GM23338 (cell line): ENCODE measurements around the gene CACNA2D2. TPM values are rescaled to one million over a fixed set of nuclear protein-coding genes. Genes with fewer than 3 reads are reported as not detected.

Source experiments
- ATAC-seq: fragments of 200-7000 bp; cut with Tn5 transposase; 3 replicates; pipeline ENCODE4 v1.9.1; 2020
- DNase-seq: peaks from one replicate; pipeline ENCODE4 v3.0.0-alpha.2; 2015; ENCODE audit warnings: low spot score
- H2AFZ ChIP-seq: fragments of 200-600 bp; sonication (generic); 2 replicates; pipeline ENCODE4 v1.8.0; 2016; ENCODE audit warnings: antibody characterized with exemption, mild to moderate bottlenecking, moderate library complexity
- H3F3A ChIP-seq: fragments of 200-600 bp; sonication (generic); replicated peaks from 2 replicates; pipeline ENCODE4 v1.8.0; 2017; ENCODE audit warnings: antibody characterized with exemption, mixed run types, low read depth
- H3K27ac ChIP-seq: fragments of 200-600 bp; sonication (generic); 2 replicates; pipeline ENCODE4 v1.6.1; 2016; ENCODE audit warnings: low read depth
- H3K27me3 ChIP-seq: fragments of 200-600 bp; sonication (generic); 2 replicates; pipeline ENCODE4 v1.8.0; 2016; ENCODE audit warnings: mild to moderate bottlenecking, mixed run types, moderate library complexity; ENCODE audit not compliant: insufficient read depth
- H3K36me3 ChIP-seq: fragments of 200-600 bp; sonication (generic); 2 replicates; pipeline ENCODE4 v1.8.0; 2016; ENCODE audit warnings: mild to moderate bottlenecking; ENCODE audit not compliant: insufficient read depth
- H3K4me1 ChIP-seq: fragments of 200-600 bp; sonication (generic); 2 replicates; pipeline ENCODE4 v1.8.0; 2016; ENCODE audit warnings: mild to moderate bottlenecking, moderate library complexity; ENCODE audit not compliant: insufficient read depth
- H3K4me2 ChIP-seq: fragments of 200-600 bp; sonication (generic); 2 replicates; pipeline ENCODE4 v1.7.1; 2017; ENCODE audit warnings: mixed run types
- H3K4me3 ChIP-seq: fragments of 200-600 bp; sonication (generic); 2 replicates; pipeline ENCODE4 v1.6.1; 2016; ENCODE audit warnings: mixed run types
- H3K79me2 ChIP-seq: fragments of 200-600 bp; sonication (generic); replicated peaks from 2 replicates; pipeline ENCODE4 v1.8.0; 2017; ENCODE audit warnings: mild to moderate bottlenecking; ENCODE audit not compliant: insufficient read depth
- H3K9me2 ChIP-seq: fragments of 200-600 bp; sonication (generic); 2 replicates; pipeline ENCODE4 v1.8.0; 2017; ENCODE audit not compliant: insufficient read depth
- H4K20me1 ChIP-seq: fragments of 200-600 bp; sonication (generic); replicated peaks from 2 replicates; pipeline ENCODE4 v1.8.0; 2017; ENCODE audit warnings: mild to moderate bottlenecking; ENCODE audit not compliant: insufficient read depth
- H3K27ac Mint-ChIP-seq: 2 replicates; pipeline ENCODE4 v1.8.0; 2020; ENCODE audit warnings: inconsistent platforms, mild to moderate bottlenecking, moderate library complexity, mixed read lengths
- H3K27me3 Mint-ChIP-seq: 3 replicates; pipeline ENCODE4 v1.8.0; 2022; ENCODE audit warnings: low read depth, mild to moderate bottlenecking, moderate library complexity, mixed read lengths, inconsistent platforms; ENCODE audit not compliant: insufficient read depth, poor library complexity
- H3K36me3 Mint-ChIP-seq: 3 replicates; pipeline ENCODE4 v1.8.0; 2021; ENCODE audit warnings: low read depth, mild to moderate bottlenecking, inconsistent platforms, moderate library complexity, mixed read lengths
- H3K4me1 Mint-ChIP-seq: 3 replicates; pipeline ENCODE4 v1.8.0; 2020; ENCODE audit warnings: mild to moderate bottlenecking, inconsistent platforms, mixed read lengths
- H3K4me3 Mint-ChIP-seq: 3 replicates; pipeline ENCODE4 v1.8.0; 2021; ENCODE audit warnings: moderate library complexity, mild to moderate bottlenecking, inconsistent platforms, mixed read lengths
- H3K9me3 Mint-ChIP-seq: 3 replicates; pipeline ENCODE4 v1.8.0; 2020; ENCODE audit warnings: moderate library complexity, mild to moderate bottlenecking, inconsistent platforms, mixed read lengths
- CREB1 ChIP-seq: fragments of 250-450 bp; sonication (Bioruptor Pico); IDR thresholded peaks from 2 replicates; pipeline ENCODE4 v1.5.0; 2020; ENCODE audit warnings: low read depth, mild to moderate bottlenecking, moderate library complexity
- EZH2 ChIP-seq: fragments of 200-600 bp; sonication (generic); IDR thresholded peaks from one replicate; pipeline ENCODE4 v1.8.0; 2017; ENCODE audit warnings: antibody characterized with exemption, mild to moderate bottlenecking, low read depth; ENCODE audit not compliant: unreplicated experiment
- EZH2phosphoT487 ChIP-seq: fragments of 200-600 bp; sonication (generic); IDR thresholded peaks from one replicate; pipeline ENCODE4 v1.8.1; 2018; ENCODE audit warnings: antibody characterized with exemption; ENCODE audit not compliant: unreplicated experiment
- JUNB ChIP-seq: IDR thresholded peaks from one replicate; pipeline ENCODE4 v1.6.1; 2016; ENCODE audit warnings: antibody characterized with exemption; ENCODE audit not compliant: unreplicated experiment
- POLR2AphosphoS5 ChIP-seq: IDR thresholded peaks from 2 replicates; pipeline ENCODE4 v1.6.1; 2016; ENCODE audit warnings: antibody characterized with exemption, low read depth
- REST ChIP-seq: IDR thresholded peaks from one replicate; pipeline ENCODE4 v1.6.1; 2018; ENCODE audit warnings: antibody characterized with exemption; ENCODE audit not compliant: unreplicated experiment
- ZNF114 ChIP-seq: fragments of 250-450 bp; sonication (Bioruptor Pico); IDR thresholded peaks from 2 replicates; pipeline ENCODE4 v1.5.0; 2020; ENCODE audit warnings: mild to moderate bottlenecking, moderate library complexity
- polyA plus RNA-seq: library from polyadenylated mRNA; unstranded; fragments of >200 nt; fragmentation: Nextera tagmentation; extraction: Ambion mirVana; gene quantifications from 2 replicates; pipeline ENCODE4 v1.2.1, GENCODE V29; 2016
- total RNA-seq: library from RNA; depleted of rRNA; stranded (reverse); fragments of >200 nt; shearing (Covaris generic); gene quantifications from 2 replicates; pipeline ENCODE4 v1.2.3, GENCODE V29; 2014
- TF ChIP-seq, protein P1 (sequence below), 2 experiments: fragments of 200-600 bp in 1 of 2; sonication (generic) in 1 of 2; conservative IDR thresholded peaks; 2 replicates each; pipeline versions ENCODE4 v1.5.1 to v1.6.1; 2016 to 2017; ENCODE audit warnings: antibody characterized with exemption in 2 of 2, low read depth in 2 of 2, mild to moderate bottlenecking in 2 of 2, moderate library complexity in 1 of 2
- TF ChIP-seq, protein P2 (sequence below): IDR thresholded peaks from 2 replicates; pipeline ENCODE4 v1.6.1; 2016; ENCODE audit warnings: antibody characterized with exemption

CACNA2D2 gene
- total and polyA plus RNA-seq, 2 experiments from 2014 or later: 4.7 to 11.4 TPM

DNA sequence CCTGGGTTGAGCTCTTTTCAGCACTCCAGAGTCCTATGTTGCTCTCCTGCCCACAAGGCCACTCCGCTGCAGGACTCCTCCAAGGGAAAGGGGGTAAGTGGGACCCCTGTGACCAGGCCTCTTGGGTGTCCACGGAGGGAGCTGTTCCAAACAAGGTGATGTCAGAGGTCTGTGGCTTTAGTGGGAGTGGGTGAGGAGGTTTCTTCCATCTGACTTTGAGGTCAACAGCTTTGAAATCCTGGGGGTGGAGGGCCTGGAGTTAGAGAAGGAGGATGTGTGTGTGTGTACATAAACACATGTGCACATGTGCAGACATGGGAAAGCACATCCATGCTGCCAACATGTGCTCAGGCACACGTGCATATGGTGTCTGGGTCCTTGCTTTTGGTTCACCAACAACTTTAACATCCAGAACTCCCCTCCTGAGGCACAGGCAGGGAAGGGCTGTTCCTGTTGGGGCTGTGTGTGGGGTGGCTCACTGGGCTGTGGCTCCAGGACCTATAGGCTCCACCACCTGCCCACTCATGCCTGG lies 92.8 kb downstream of the CACNA2D2 start (continued):
- TF ChIP-seq, protein P1, sequence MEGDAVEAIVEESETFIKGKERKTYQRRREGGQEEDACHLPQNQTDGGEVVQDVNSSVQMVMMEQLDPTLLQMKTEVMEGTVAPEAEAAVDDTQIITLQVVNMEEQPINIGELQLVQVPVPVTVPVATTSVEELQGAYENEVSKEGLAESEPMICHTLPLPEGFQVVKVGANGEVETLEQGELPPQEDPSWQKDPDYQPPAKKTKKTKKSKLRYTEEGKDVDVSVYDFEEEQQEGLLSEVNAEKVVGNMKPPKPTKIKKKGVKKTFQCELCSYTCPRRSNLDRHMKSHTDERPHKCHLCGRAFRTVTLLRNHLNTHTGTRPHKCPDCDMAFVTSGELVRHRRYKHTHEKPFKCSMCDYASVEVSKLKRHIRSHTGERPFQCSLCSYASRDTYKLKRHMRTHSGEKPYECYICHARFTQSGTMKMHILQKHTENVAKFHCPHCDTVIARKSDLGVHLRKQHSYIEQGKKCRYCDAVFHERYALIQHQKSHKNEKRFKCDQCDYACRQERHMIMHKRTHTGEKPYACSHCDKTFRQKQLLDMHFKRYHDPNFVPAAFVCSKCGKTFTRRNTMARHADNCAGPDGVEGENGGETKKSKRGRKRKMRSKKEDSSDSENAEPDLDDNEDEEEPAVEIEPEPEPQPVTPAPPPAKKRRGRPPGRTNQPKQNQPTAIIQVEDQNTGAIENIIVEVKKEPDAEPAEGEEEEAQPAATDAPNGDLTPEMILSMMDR (conservative IDR thresholded peaks at IDR 0.05; ENCODE audit: low read depth in 2 of 2): no peak
- TF ChIP-seq, protein P2, sequence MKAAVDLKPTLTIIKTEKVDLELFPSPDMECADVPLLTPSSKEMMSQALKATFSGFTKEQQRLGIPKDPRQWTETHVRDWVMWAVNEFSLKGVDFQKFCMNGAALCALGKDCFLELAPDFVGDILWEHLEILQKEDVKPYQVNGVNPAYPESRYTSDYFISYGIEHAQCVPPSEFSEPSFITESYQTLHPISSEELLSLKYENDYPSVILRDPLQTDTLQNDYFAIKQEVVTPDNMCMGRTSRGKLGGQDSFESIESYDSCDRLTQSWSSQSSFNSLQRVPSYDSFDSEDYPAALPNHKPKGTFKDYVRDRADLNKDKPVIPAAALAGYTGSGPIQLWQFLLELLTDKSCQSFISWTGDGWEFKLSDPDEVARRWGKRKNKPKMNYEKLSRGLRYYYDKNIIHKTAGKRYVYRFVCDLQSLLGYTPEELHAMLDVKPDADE: no peak
- TF ChIP-seq EZH2 (no peak), POLR2AphosphoS5 (no peak)

DNA sequence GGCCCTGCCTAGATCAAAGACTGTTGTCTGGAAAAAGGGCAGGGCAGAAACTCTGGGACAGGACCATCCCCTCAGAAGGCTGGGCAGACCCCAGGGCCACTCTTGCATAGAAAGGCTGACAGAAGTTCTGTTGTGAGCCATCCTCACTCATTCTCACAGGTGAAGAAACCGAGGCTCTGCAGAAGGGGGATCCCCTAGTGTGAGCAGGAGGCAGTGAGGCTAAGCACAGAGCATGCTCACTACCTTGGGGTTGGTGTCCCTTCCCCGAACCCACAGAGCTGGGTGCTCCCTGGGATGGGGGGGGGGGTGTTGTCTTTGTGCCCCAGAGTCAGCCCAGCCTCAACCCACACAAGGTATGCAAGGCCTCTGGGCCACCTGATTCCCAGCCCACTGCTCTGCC lies 93.2 kb downstream of the CACNA2D2 start:
- H3K4me3 Mint-ChIP-seq: no peak overlapping the region
- no peak overlapping the region for H3K27ac Mint-ChIP-seq
- peaks cover 10% of the 10 kb centered on the region for H3K27me3 Mint-ChIP-seq
- no peaks in the 10 kb centered on the region; the same call in 2 of the 3 replicates for H3K36me3 Mint-ChIP-seq
- H3K9me3 Mint-ChIP-seq: no peaks in the 10 kb centered on the region; the same call in 1 of the 3 replicates
- Histone ChIP-seq H3K27me3 (no peaks in the 10 kb centered on the region), H3K79me2 (no peaks in the 10 kb centered on the region), H3K4me2 (no peak overlapping the region), H4K20me1 (no peaks in the 10 kb centered on the region; the same call in none of the 2 replicates), H3K9me2 (no peaks in the 10 kb centered on the region), H3K27ac (no peak overlapping the region), H3F3A (no peaks in the 10 kb centered on the region), H2AFZ (no peak overlapping the region), H3K36me3 (no peaks in the 10 kb centered on the region), H3K4me3 (no peak overlapping the region), H3K4me1 (no peaks in the 10 kb centered on the region)
- H3K4me1 Mint-ChIP-seq: peaks cover 9% of the 10 kb centered on the region
- ATAC-seq (no peak), DNase-seq (no peak)
- TF ChIP-seq CREB1: no peak

DNA sequence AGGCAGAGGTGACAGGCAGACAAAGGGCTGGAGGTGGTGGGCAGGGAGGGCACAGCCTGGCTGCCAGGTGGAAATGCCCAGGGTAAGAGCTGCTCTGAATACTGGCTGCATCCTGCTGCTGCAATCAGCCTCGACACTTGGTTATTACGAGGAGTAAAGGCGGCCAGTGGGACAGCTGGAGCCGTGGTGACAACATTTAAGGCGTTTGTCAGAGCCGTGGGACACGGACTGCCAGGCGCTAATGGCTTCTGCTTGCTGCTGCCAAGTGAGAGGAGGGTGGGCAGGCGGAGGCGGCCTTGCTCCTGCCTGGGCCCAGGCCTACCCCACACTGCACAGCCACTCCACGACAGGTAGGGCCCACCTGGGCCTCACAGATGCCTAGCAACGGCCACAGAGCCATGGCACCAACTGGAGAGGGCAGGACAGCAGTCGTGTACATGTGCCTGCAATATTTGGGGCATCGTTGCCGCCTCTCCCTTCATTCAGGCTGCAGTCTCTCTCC lies 94.9 kb downstream of the CACNA2D2 start:
- no peak overlapping the region for H3K27ac ChIP-seq
- no peak overlapping the region for H3K4me3 ChIP-seq
- no peak overlapping the region for H2AFZ ChIP-seq
- Mint-ChIP-seq H3K4me3 (no peak overlapping the region), H3K36me3 (no peaks in the 10 kb centered on the region; the same call in 2 of the 3 replicates), H3K27me3 (peaks cover 12% of the 10 kb centered on the region), H3K4me1 (peaks cover 9% of the 10 kb centered on the region), H3K9me3 (no peaks in the 10 kb centered on the region; the same call in 2 of the 3 replicates), H3K27ac (no peak overlapping the region)
- H3K27me3 ChIP-seq: no peaks in the 10 kb centered on the region
- no peaks in the 10 kb centered on the region for H3K79me2 ChIP-seq
- no peaks in the 10 kb centered on the region for H3K9me2 ChIP-seq
- H3K36me3 ChIP-seq: no peaks in the 10 kb centered on the region
- no peaks in the 10 kb centered on the region for H3F3A ChIP-seq
- ATAC-seq (no peak), DNase-seq (no peak)
- H4K20me1 ChIP-seq: peaks cover 5% of the 10 kb centered on the region
- H3K4me2 ChIP-seq: no peak overlapping the region
- no peaks in the 10 kb centered on the region for H3K4me1 ChIP-seq
- TF ChIP-seq, protein P2: no peak
- TF ChIP-seq EZH2phosphoT487 (no peak), CREB1 (no peak), EZH2 (no peak), POLR2AphosphoS5 (no peak), JUNB (no peak), ZNF114 (CRISPR knock-in tag) (no peak), REST (no peak)
